BE2C (cell line): ENCODE measurements around the gene DGLUCY.

Experiments
- DNase-seq: peaks from one replicate; pipeline ENCODE4 v3.0.0-alpha.2; 2020
- H3K27me3 ChIP-seq: fragments of 250-450 bp; sonication (Bioruptor Pico); 2 replicates; pipeline ENCODE4 v1.5.1; 2020; ENCODE audit warnings: mild to moderate bottlenecking
- H3K36me3 ChIP-seq: fragments of 250-450 bp; sonication (Bioruptor Pico); 2 replicates; pipeline ENCODE4 v1.5.1; 2020; ENCODE audit warnings: mild to moderate bottlenecking
- H3K4me1 ChIP-seq: fragments of 250-450 bp; sonication (Bioruptor Pico); 2 replicates; pipeline ENCODE4 v1.5.1; 2020
- H3K4me3 ChIP-seq: 2 replicates; pipeline ENCODE4 v1.5.1; 2011; ENCODE audit warnings: low read depth, low read length
- H3K9me3 ChIP-seq: fragments of 250-450 bp; sonication (Bioruptor Pico); 2 replicates; pipeline ENCODE4 v1.5.1; 2020
- TF ChIP-seq, protein P1 (sequence below): IDR thresholded peaks from 2 replicates; pipeline ENCODE4 v1.5.1; 2012; ENCODE audit warnings: mild to moderate bottlenecking, low read depth, low read length

DGLUCY gene

DNA sequence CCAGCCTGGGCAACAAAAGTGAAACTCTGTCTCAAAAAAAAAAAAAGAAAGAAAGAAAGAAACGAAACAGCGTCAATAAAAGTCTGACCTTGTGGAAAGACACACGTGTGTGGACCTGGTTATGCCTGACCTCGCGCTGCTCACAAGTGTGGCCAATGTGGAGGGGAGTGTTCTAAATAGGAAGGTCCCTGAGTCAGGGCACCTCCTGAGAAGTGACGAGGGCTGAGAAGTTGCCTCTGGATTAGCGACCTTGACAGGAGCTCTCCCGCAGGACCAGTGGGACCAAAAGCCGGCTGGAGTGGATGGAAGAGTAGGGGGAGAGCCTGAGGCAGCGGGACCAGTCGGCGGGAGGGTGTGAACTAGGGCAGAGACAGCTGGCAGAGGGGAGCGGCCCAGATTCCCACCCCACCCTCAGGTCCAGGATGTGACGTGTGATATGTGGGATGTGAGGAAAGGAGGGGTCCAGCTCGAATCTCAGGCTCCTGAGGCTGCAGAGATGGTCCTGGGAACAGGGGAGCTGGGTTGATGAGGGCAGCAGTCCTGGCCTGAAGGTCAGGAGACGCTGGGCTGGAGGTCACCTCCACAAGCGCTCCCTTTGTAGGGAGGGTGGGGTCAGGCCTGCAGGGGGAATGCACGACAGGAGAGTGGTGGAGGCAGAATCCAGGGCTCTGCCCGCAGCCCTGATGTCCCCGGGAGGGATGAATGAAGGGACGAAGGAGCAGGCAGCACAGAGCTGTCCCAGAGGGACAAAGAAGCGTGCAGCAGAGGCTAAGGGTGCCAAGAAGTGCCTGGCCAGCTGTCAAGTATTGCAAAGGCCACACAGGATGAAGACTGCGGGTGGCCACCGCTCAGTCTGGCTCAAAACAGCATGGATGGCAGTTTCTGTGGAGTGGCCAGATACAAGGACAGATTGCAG is 155.5 kb downstream of the DGLUCY start:
- TF ChIP-seq, protein P1, sequence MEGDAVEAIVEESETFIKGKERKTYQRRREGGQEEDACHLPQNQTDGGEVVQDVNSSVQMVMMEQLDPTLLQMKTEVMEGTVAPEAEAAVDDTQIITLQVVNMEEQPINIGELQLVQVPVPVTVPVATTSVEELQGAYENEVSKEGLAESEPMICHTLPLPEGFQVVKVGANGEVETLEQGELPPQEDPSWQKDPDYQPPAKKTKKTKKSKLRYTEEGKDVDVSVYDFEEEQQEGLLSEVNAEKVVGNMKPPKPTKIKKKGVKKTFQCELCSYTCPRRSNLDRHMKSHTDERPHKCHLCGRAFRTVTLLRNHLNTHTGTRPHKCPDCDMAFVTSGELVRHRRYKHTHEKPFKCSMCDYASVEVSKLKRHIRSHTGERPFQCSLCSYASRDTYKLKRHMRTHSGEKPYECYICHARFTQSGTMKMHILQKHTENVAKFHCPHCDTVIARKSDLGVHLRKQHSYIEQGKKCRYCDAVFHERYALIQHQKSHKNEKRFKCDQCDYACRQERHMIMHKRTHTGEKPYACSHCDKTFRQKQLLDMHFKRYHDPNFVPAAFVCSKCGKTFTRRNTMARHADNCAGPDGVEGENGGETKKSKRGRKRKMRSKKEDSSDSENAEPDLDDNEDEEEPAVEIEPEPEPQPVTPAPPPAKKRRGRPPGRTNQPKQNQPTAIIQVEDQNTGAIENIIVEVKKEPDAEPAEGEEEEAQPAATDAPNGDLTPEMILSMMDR: no peak
- Histone ChIP-seq H3K36me3 (no peaks in the 10 kb centered on the region), H3K4me1 (no peaks in the 10 kb centered on the region), H3K27me3 (no peaks in the 10 kb centered on the region; the same call in 1 of the 2 replicates), H3K4me3 (no peak overlapping the region), H3K9me3 (no peaks in the 10 kb centered on the region)
- DNase-seq: no peak

DNA sequence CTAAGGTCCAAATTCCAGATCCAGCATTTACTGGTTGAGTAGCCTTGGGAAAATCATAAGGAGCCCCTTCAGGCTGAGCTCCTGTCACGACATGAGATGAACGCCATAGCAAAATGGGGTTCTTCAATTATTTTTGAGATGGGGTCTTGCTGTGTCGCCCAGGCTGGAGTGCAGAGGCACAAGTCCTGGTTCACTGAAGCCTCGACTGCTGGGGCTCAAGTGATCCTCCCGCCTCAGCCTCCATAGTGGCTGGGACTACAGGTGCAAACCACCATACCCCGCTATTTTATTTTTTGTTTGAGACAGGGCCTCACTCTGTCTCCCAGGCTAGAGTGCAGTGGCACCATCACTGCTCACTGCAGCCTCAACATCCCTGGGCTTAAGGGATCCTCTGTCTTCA is 156.3 kb downstream of the DGLUCY start:
- Histone ChIP-seq H3K9me3 (no peaks in the 10 kb centered on the region), H3K36me3 (no peaks in the 10 kb centered on the region), H3K4me1 (no peaks in the 10 kb centered on the region), H3K4me3 (no peak overlapping the region), H3K27me3 (no peaks in the 10 kb centered on the region)
- DNase-seq: no peak
- TF ChIP-seq, protein P1: no peak

DNA sequence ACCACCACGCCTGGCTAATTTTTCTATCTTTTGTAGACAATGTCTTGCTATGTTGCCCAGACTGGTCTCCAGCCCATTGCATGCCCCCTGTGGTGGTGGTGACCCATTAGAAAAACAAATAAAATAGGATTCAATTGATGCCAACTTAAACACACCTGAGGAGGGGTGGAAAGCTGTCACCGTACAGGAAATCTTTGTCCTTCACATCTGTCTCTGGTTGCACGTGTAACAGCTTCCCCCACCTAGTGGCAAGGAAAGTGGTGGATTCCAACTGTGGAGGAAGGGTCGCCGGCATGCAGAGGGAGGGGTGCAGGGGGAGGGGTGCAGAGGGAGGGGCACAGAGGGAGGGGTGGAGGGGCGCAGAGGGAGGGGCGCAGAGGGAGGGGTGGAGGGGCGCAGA is 156.7 kb downstream of the DGLUCY start:
- Histone ChIP-seq H3K9me3 (no peaks in the 10 kb centered on the region), H3K4me3 (no peak overlapping the region), H3K36me3 (no peaks in the 10 kb centered on the region), H3K27me3 (no peaks in the 10 kb centered on the region), H3K4me1 (no peaks in the 10 kb centered on the region)
- TF ChIP-seq, protein P1: no peak; the same call in 1 of the 2 replicates
- no peak for DNase-seq

DNA sequence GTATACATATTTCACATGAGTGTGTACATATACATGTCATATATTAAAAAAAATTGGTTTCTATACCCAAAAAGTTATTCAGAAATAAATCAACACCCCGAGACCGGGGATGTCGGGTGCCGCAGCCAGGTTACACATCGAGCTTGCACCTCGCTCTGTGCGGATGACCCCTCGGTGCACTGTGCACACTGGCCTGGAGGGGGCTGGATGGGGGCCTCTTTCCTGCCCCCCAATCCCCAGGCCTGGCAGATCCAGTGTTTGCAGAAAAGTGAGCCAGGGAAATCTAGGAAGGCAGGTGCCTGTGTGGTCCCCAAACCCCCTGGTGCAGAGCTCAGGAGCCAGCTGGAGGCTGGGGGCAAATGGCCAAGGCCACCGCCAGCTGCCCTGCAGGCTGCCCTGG is 157.8 kb downstream of the DGLUCY start:
- TF ChIP-seq, protein P1: no peak
- no peaks in the 10 kb centered on the region for H3K9me3 ChIP-seq
- DNase-seq: no peak
- no peaks in the 10 kb centered on the region for H3K4me1 ChIP-seq
- H3K36me3 ChIP-seq: no peaks in the 10 kb centered on the region
- H3K27me3 ChIP-seq: no peaks in the 10 kb centered on the region
- no peak overlapping the region for H3K4me3 ChIP-seq

DNA sequence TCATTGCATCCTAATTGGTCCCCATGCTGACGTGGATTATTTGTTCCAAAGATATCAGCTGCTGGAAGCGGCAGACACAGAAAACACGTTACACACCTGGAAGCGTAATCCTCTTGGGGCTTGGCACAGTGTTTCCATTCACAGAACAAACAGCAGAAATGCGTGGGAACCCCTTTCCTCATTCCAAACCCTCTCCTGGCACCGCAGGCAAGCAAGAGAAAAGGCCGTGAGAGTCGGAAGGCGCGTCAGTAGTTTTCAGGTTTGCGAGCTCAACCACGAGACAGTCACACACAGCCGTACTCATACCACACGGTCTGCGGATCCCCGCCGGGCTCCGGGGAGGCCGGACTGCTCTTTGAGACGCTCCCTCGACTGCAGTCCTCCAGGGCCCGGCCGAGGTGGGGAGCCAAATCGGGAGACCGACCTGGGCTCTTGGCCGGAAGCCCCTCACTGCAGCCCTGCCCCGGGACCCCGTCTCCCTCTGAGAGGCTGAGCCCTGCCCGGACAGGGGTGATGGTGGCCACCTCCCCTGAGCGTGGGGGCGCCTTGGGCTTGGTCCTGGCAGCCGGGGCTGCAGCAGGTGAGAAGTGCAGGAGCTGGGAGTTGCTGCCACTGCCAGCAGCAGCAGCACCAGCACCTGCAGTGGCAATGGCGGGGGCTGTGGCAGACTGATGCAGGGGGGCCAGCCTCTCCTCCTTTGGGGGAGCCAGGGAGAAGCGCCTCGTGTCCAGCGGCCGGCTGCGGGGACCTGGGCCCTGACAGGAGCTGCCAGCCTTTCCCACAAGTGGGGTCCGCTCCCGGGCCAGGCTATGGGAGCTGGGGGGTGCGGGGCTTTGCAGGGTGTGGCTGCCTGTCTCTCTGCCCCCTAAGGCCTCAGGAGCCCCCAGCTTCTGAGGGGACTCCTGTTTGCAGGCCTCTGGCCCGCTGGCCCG is 158.7 kb downstream of the DGLUCY start:
- H3K36me3 ChIP-seq: no peaks in the 10 kb centered on the region
- no peaks in the 10 kb centered on the region for H3K9me3 ChIP-seq
- no peaks in the 10 kb centered on the region for H3K4me1 ChIP-seq
- TF ChIP-seq, protein P1: no peak
- no peaks in the 10 kb centered on the region for H3K27me3 ChIP-seq
- no peak overlapping the region for H3K4me3 ChIP-seq
- DNase-seq: no peak
